Measurements from ENCODE around the gene RAB35. TPM values are rescaled to one million over a fixed set of nuclear protein-coding genes. Genes with fewer than 3 reads are reported as not detected.

The RAB35 gene
- total RNA-seq, 1 donor from 2014 or later = 37.5 TPM

DNA sequence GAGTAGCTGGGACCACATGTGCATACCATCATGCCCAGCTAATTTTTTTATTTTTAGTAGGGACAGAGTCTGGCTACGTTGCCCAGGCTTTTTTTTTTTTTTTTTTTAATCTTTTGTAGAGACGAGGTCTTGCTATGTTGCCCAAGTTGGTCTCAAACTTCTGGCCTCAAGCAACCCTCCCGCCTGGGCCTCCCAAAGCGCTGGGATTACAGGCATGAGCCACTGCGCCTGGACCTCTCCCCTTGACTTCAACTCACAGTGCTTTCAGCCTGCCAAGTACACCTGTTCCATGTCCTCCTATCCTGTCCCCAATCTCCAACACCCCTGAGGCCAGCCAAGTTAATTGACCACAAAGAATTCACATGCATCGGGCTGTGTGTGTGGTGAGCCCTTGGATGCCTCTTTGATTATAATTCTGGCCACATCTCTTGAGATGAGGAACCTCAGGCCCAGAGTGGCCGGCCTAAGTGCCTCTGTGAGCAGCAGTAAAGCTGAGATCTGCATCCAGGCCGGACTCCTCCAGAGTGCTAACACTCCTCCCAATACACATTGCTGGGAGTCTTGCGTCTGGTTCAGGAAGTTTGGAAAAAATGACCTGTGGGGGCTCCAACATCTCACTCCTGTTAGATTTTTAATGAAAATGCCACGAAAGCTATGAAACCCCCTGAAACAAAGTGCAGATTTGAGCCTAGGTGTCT, 6.8 kb downstream of the RAB35 start:
- DNase-seq (ENCODE audit: low spot score in 2 of 2) = no peak
- FAIRE-seq = no peak

DNA sequence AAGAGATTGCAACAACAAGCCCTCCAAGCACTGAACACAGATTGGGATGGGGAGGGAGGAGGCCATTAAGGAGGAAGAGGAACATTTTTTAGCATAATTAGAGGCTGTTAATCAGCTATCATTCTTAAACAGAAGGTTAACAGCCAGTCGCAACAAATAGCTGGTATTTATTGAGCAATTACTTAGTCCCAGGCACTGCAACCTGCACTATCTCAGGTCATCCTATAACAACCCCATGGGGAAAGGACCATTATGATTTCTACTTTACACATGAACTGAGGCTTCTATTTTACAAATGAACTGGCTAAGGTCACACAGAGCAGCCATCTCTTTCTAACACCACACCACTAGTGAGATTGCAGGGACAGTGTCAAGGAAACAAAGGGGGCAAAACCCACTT, 10.4 kb downstream of the RAB35 start:
- FAIRE-seq (no peak), DNase-seq (ENCODE audit: low spot score in 2 of 2) (no peak)

DNA sequence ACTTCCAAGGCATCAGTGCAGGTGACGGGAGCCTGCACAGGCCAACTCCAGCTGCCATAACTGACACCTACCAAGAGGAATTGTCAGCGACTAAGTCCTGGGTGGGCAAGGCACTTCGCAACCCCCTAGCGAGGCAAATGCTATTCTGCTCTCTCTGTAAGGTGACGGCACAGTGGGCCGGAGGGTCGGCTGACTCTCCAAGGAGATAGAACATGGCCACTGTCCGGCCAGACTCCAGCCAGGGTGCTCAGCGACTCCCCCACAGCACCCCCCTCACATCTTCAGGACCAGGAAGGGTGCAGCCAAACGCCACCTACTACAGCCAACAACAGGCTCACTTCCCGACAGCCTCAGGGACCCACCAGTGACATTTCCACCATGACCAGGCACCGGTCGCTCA, 13.2 kb downstream of the RAB35 start:
- DNase-seq (ENCODE audit: low spot score in 2 of 2) (no peak), FAIRE-seq (no peak)

DNA sequence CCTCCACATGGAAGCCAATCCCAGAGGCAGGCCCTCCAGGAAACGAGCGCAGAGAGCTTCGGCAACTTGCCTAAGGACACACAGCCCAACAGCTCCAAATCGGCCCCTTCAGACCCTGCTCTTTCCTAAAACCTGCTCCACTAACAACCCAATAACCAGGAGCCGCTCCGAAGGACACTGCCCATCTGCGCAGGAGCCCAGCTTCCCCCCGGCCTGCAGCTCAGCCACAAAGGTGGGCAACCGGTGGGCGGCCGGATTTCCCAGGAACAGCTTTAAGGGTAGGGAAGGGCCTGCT, 13.6 kb downstream of the RAB35 start:
- FAIRE-seq (no peak), DNase-seq (ENCODE audit: low spot score in 2 of 2) (no peak)

DNA sequence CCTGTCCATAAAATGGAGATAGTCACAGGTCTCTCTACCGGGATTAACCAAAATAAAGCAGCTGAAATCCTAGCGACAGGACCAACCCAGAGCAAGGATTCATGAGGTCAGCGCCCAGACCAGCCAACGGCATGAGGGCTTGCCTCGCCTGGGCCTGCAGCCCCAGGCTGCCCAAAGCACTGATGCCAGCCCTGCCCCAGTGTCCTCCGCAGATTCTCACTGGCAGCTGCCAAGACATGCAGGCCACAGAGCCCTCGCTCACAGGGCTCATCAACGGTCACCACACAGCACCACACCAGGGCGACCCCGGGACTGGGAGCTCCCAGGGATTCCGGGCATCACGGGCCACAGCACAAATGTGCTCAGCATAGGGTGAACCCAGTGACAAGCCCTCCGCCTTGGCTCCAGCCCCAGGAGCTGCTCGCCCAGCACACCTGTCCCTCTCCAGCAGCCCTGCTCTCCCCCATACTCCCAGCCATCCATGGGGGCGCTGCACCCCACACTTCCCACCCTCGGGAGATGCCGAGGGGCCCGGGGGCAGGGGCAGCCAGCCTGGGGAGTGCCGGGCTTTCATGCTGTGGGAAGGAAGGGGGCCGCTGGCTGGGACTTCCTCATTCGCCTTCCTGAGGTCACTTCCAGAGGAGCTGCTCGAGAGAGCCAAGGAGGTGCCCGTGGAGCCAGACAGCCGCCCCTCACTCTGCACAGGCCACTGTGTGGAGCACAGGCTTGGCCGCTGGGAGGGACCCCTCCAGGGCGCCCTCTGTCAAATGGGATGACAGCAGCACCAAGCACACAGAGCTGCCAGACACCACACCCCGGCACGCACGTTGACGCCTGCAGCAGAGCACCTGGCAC, 14.1 kb downstream of the RAB35 start:
- DNase-seq (ENCODE audit: low spot score in 2 of 2) (no peak), FAIRE-seq (no peak)

DNA sequence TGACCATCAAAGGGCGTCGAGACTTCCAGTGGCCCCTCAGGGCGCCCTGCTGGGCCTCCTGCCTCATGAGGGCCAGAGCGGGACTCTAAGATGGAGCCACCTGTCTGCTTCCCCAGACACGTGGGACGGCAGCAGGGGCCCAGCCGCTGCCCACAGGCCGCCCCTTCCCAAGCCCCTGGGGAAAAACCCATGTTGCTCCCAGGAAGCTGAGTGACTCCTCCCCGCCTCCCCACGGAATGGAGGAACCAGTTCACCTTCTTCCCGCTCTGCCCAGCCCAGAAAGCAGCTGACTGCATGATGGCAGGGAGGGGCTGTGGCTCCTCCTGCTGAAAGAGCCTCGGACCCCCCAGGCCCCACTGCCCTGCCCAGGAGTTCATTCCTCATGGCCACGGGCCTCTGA, 14.9 kb downstream of the RAB35 start:
- DNase-seq (ENCODE audit: low spot score in 2 of 2) (no peak), FAIRE-seq (no peak)

DNA sequence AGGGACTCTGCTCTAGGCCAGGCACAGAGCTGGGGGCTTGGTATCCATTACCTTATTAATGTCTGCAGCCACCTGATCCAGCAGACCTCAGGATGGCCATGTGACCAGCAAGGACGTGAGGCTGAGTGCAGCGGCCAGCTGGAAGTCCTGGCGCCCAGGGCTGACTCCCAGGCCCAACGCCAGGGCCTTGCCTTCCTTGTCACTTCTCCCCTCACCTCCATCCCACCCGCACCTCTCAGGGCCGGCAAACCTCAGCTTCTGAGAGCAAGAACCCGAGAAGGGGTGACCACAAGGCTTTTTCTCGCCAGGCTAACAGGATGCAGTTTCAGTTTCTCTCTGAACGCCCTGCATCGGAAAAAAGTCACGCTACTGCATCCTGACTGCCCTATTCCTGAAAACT, 15.4 kb downstream of the RAB35 start:
- no peak for FAIRE-seq
- DNase-seq (ENCODE audit: low spot score in 2 of 2) = no peak

DNA sequence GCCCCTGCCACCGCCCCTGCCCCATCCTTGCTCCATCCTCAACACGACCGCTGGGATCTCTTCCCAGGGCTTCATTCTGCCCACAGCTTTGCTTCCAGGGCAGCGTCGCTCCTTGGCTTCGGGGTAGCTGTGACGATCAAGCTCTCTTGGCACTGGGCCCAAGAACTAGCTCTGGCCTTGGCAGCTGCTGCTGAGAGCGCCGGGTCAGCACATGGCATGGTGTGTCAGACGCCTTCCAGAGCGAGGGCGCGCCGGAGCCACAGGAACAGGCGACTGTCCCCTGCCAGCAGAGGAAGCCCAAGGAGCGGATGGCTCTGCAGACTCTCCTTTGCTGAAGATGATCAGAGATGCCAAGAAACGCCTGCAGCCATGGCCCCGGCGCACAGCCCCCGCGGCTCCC, 15.9 kb downstream of the RAB35 start:
- peak; percentile 60 to 76 for DNase-seq (ENCODE audit: low spot score in 2 of 2)

DNA sequence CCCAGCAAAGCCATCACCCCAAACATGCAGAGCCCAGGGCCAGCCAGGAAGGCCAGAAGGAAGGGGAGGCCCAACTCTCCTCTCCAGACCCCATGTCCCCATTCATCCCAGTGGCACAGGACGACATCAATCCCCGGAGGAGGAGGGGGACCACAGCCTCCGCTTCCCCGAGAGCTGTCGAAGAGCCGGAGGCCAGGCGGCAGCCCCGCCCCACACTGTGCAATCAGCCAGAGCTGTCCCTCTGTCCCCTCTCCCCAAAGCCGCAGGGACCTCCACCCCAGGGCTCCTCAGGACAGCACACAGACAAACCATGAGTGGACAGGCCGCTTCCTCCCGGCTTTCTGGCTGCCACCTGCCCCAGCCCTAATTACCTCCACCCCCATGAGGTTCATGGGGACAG, 16.8 kb downstream of the RAB35 start:
- FAIRE-seq (no peak), DNase-seq (ENCODE audit: low spot score in 2 of 2) (no peak)

More for the DNA sequence above, 15.9 kb downstream of the RAB35 start:
- no peak for FAIRE-seq

DNA sequence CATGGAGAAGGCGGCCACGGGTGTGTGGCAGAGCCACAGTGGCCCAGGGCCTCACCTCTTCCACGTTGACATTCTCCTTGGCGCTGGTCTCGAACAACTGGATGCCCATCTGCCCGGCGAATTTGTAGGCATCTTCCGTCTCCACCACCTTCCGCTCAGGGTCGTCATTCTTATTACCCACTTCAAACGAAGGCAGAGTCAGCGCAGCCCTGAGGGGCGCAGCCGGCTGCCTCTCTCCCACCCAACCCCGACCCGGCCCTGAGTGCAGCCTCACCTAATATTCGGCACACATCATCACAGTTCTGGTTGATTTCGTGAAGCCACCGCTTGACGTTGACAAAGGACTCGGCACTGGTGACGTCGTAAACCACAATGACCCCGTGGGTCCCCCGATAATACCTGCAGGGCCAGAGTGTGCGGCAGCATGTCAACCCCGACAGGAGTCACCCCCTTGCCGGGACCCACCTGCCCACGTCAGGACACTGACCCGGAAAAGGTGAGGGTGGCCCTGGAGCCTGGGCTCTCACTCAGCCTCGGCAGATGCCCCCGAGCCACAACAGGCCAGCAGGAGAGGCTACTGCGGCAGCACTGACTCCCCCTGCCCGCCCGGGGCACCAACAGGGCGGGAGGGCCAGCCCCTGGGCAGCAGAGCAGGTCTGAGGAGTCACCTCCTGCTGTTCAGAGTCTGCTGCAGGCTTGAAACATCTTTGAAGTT, 17.6 kb downstream of the RAB35 start:
- DNase-seq (ENCODE audit: low spot score in 2 of 2) = no peak
- no peak for FAIRE-seq

DNA sequence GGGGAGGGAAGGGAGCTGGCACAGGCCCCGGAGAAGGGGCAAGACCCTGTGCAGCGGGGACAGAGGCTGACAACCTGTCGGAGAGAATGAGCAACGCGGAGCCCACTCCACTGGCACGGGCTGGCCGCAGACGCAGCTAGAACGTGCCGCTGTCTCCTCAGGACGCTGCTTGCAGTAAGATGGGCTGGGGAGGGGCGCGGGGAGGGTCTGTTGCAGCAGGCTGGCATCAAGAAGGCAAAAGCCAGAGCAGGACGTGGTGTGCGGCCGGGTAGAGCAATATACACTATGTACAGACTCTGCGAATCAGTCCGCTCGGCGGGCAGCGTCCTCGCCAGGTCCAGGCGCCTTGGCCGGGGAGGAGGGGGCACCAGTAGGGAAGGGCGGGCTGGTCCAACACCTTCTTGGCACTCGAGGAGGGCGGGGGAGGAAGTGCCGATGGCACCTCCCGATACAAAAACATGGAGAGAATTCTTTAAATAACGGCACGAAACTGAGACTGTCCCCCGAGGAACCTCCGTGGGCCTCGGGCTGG, 19.8 kb downstream of the RAB35 start:
- no peak for FAIRE-seq
- DNase-seq (ENCODE audit: low spot score in 2 of 2) = no peak

DNA sequence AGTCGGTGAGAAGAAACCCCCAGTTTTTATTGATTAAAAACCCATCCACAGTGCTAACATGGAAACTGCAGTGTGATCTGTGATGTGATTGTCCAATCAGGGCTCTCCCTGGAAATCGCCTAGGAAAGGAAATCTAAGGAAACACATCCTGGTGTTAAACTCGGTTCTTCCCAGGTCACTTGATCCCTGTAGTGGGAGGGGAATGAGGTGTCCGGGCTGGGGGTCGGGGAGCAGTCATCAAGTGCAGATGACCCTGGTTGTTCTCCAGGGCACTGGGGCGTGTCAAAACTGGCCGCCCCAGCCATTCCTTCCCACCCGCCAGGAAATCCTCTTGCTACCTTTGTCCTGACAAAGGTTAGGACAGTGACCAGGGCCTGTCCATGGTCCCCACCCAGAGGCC, 20.8 kb downstream of the RAB35 start:
- FAIRE-seq (no peak), DNase-seq (ENCODE audit: low spot score in 2 of 2) (peak in 1 of 2 donors; percentile 24)

DNA sequence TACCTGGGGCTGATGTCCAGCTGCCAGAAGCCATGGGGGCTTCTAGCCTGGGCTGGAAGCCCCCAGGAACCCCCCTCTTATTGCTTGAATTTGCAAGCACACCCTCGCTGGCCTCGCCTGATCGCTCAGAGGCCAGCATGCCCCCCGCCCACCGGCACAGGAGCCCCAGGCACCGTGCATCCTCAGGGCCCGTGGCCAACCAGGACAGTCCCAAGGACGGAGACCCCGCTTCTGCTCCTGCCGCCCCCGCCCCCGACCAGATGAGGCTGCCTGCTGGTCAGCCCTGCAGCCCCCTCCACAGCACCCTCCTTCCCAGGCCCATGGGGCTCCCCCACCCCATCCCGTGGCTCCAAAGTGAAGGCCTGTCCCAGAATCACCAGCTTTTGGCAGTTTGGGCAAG, 21.2 kb downstream of the RAB35 start:
- DNase-seq (ENCODE audit: low spot score in 2 of 2) (peak in 1 of 2 donors; percentile 4), FAIRE-seq (no peak)

DNA sequence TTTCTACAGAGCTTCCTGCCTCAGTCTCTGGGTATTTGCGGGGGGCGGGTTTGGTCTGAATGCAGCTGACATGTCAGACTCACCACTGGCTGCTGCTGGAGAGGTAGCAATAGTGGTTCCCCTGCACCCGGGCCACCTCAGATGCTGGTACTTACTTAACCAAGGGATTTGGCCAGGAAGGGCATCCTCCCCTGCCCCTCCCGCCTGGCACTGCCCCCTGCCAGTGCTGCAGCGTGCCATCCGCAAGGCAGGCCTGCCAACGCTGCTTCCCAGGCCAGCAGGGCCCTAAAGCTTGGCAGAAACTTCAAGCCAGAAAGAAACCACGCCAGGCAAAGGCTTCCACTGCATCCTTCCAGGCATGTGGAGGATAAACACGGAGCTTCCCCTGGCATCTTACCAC, 22.1 kb downstream of the RAB35 start:
- DNase-seq (ENCODE audit: low spot score in 2 of 2) (peak in 1 of 2 donors; percentile 37), FAIRE-seq (no peak)

DNA sequence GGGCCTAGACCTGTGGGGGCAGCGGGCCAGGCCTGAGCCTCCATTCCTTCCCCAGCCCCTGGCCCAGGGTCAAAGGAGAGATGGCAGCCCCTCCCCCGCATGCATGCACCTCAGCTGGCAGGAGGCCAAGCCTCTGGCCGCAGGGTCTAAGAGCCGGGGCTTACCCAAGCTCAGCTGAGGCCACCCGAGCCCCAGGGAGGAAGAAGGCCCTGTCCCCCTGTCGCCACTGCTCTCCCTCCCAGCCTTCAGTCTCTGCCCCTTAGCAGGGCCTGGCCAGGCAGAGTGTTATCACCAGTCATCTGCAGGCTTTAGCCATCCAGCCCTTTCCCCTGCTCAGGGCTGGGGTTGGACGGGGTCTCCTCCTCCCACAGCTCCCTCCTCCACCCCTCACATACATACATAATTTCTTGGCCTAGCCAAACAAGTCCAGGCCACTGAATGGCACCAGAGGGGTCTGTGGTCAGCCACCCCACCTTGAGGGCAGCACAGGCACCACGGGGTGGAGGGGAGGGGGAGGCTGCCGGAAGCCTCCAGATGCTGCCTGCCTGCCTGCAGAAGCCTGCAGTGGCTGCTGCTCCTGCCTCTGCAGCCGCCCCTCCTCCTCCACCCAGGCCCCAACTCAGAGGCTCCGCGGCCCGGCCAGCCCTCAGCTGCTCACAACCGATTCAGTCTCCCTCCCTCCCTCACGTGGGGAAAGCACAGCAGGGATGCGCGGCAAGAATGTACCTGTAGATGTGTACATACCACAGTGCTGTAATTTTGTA, 22.8 kb downstream of the RAB35 start:
- DNase-seq (ENCODE audit: low spot score in 2 of 2) (no peak), FAIRE-seq (no peak)

DNA sequence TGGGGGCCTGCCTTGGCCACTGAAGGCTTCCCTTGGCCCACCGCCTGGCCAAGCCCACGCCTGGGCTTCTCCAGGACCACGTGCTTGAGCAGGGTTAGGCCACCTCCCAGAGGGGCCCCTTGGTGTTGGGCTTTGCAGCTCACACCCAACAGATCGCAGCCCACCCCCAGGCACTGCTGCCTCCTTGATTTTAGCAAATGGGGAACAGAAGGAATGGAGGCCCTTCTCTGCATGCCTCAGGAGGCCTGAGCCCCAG, 23.3 kb downstream of the RAB35 start:
- FAIRE-seq (no peak), DNase-seq (ENCODE audit: low spot score in 2 of 2) (no peak)

DNA sequence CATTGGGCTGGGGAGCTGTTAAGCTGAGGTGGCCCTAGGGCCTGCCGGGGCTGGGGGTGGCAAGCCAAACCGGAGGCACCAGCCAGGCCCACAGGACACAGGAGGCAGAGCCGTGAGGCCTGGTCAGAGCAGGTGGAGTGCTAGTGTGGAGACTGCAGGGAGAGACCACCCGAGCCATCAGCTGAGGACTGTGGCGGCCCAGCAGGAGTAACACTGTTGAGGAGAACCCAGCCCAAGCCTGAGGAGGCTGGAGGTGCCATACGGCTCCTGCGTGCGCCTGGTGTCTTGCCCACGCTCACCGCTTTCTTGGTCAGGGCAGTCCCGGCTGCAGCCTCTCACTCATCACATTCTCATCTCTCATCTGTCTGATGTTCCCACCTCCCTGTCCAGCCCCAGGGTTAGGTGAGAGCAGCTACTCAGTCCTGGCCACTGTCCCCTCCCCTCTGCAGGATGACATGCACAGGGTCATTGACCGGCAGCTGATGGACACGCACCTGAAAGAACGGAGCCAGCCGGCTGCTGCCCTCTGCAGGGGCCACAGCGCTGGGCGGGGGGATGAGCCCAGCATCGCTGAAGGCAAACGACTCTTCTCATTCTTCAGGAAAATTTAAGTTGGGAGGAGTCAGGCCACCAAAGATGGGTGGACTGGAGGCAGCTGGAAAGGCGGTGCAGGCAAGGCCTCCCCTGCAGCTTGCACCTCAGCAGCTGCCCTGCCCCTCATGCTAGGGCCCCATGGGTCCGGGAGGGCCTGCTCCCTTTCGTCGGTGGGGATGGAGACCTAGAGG, 23.8 kb downstream of the RAB35 start:
- no peak for FAIRE-seq

DNA sequence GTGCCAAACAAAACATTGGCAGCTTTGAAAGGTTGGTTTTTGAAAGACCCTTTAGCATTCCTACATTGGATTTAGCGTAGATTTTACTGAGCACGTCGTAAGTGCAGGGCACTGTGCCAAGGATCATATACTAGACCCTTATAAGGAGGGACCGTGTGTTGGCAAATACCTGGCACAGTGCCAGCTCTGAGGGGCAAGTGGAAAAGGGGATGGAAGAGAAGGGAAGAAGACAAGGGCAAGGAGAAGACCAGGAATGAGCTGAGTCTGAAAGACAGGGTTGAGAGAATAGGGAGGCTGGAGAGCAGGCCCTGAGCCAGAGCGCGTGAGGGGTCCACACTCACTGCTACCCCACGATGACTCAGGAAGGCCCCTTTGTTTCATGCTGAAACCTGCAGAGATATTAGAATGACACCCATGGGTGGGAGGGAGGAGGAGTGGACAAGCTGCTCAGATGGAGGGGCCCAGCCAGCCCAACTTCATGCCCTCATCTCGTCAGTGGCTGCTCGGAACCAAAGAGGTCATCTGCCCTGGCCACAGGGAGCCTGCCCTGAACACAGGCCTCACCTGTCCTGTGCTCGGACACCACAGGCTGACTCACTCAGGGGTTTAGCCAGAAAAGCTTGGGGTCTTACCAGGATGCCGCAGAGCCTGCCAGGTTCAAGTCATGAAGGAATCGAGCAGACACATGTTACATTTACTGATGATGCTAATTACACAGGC, 25.0 kb downstream of the RAB35 start:
- no peak for FAIRE-seq
- peak in 1 of 2 donors; percentile 3 for DNase-seq (ENCODE audit: low spot score in 2 of 2)

More for the DNA sequence above, 23.8 kb downstream of the RAB35 start:
- DNase-seq (ENCODE audit: low spot score in 2 of 2) = peak in 1 of 2 donors; percentile 4

DNA sequence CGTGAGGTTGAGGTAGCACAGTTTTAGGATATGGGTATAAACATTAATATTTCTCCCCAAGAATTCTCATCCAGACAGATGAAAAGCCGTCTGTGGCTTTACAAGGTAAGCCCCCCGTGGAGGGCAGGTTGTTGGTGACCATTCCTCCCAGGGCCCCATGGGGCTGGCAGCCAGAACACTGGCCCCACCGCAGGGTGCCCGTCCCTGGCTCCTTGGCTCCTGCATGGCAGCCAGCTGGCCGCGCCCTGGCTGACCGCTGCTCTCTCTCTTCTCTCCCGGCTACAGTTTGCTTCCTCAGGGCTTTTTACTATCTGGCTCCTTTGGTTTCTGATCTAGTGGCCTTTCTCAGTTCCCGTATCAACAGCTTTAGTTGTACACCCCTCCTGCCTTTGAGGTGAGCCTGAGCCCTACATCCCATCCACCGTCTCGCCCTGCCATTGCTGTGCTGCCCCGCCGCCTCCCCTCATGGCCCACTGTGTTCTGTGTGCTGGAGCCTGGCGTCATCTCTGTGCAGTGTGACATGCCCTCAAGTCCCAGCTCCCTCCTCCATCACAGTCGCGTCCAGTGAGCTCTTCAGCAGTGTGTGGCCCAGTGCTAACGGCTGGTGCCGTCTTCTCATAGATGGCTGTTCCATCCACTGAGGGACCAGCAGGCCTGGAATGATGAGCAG, 25.8 kb downstream of the RAB35 start:
- no peak for FAIRE-seq
- DNase-seq (ENCODE audit: low spot score in 2 of 2) = peak in 1 of 2 donors; percentile 6

Measured in frontal cortex (tissue), 4 donors.